WTC11 (cell line): ENCODE data around the gene KLHL1.

Experiments used
- CREB1 ChIP-seq: sonication (generic); formaldehyde crosslinking; IDR thresholded peaks from 2 replicates; pipeline ENCODE4 v1.8.0; 2023; ENCODE audit warnings: mild to moderate bottlenecking, missing genetic modification reagents
- ELF4 ChIP-seq: sonication (generic); formaldehyde crosslinking; IDR thresholded peaks from 2 replicates; pipeline ENCODE4 v1.8.1; 2022; ENCODE audit warnings: low read depth, mild to moderate bottlenecking, moderate library complexity, missing genetic modification reagents
- ESRRA ChIP-seq: sonication (generic); formaldehyde crosslinking; IDR thresholded peaks from 2 replicates; pipeline ENCODE4 v1.8.1; 2022; ENCODE audit warnings: mild to moderate bottlenecking, missing genetic modification reagents, borderline replicate concordance
- ETV6 ChIP-seq: sonication (generic); formaldehyde crosslinking; IDR thresholded peaks from 2 replicates; pipeline ENCODE4 v1.8.1; 2022; ENCODE audit warnings: mild to moderate bottlenecking, missing genetic modification reagents
- IRF2 ChIP-seq: sonication (generic); formaldehyde crosslinking; IDR thresholded peaks from 2 replicates; pipeline ENCODE4 v1.8.0; 2022; ENCODE audit warnings: low read depth, missing genetic modification reagents, borderline replicate concordance
- JUN ChIP-seq: sonication (generic); formaldehyde crosslinking; IDR thresholded peaks from 2 replicates; pipeline ENCODE4 v1.8.0; 2023; ENCODE audit warnings: mild to moderate bottlenecking, missing genetic modification reagents
- TF ChIP-seq, protein P1 (sequence below): fragments of 200-600 bp; IDR thresholded peaks from 2 replicates; pipeline ENCODE4 v1.8.0; 2022; ENCODE audit warnings: antibody characterized with exemption
- TF ChIP-seq, protein P2 (sequence below): sonication (generic); formaldehyde crosslinking; conservative IDR thresholded peaks from 2 replicates; pipeline ENCODE4 v1.8.1; 2022; ENCODE audit warnings: mild to moderate bottlenecking, missing genetic modification reagents
- TF ChIP-seq, protein P3 (sequence below): sonication (generic); formaldehyde crosslinking; IDR thresholded peaks from 2 replicates; pipeline ENCODE4 v1.8.0; 2022; ENCODE audit warnings: missing genetic modification reagents
- TF ChIP-seq, protein P4 (sequence below): sonication (generic); formaldehyde crosslinking; IDR thresholded peaks from 2 replicates; pipeline ENCODE4 v1.8.1; 2022; ENCODE audit warnings: mild to moderate bottlenecking, missing genetic modification reagents, moderate library complexity, borderline replicate concordance

DNA sequence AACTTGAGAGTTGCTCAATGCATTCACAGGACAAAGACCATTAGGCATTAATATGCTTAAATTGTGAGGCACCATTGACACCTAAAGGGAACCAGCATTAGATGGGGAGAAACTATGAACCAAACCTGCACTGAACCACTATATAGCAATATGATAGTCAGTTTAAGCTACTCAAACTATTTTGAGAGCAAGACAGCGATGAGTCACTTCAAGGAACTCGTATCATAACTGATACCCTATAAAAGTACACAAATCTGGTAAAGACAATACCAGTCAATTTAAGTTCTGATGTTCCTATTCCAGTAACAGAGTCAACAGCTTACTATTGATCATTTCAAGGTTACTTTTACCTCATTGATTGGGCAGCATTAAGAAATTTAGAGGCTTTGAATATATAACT is 151.9 kb downstream of the KLHL1 start:
- no peak for TF ChIP-seq ELF4 (CRISPR knock-in tag)
- TF ChIP-seq, protein P1, sequence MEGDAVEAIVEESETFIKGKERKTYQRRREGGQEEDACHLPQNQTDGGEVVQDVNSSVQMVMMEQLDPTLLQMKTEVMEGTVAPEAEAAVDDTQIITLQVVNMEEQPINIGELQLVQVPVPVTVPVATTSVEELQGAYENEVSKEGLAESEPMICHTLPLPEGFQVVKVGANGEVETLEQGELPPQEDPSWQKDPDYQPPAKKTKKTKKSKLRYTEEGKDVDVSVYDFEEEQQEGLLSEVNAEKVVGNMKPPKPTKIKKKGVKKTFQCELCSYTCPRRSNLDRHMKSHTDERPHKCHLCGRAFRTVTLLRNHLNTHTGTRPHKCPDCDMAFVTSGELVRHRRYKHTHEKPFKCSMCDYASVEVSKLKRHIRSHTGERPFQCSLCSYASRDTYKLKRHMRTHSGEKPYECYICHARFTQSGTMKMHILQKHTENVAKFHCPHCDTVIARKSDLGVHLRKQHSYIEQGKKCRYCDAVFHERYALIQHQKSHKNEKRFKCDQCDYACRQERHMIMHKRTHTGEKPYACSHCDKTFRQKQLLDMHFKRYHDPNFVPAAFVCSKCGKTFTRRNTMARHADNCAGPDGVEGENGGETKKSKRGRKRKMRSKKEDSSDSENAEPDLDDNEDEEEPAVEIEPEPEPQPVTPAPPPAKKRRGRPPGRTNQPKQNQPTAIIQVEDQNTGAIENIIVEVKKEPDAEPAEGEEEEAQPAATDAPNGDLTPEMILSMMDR = no peak
- no peak for TF ChIP-seq CREB1 (CRISPR knock-in tag)
- TF ChIP-seq ESRRA (CRISPR knock-in tag) = no peak
- TF ChIP-seq, protein P2, sequence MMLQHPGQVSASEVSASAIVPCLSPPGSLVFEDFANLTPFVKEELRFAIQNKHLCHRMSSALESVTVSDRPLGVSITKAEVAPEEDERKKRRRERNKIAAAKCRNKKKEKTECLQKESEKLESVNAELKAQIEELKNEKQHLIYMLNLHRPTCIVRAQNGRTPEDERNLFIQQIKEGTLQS (CRISPR knock-in tag) = no peak
- TF ChIP-seq, protein P3, sequence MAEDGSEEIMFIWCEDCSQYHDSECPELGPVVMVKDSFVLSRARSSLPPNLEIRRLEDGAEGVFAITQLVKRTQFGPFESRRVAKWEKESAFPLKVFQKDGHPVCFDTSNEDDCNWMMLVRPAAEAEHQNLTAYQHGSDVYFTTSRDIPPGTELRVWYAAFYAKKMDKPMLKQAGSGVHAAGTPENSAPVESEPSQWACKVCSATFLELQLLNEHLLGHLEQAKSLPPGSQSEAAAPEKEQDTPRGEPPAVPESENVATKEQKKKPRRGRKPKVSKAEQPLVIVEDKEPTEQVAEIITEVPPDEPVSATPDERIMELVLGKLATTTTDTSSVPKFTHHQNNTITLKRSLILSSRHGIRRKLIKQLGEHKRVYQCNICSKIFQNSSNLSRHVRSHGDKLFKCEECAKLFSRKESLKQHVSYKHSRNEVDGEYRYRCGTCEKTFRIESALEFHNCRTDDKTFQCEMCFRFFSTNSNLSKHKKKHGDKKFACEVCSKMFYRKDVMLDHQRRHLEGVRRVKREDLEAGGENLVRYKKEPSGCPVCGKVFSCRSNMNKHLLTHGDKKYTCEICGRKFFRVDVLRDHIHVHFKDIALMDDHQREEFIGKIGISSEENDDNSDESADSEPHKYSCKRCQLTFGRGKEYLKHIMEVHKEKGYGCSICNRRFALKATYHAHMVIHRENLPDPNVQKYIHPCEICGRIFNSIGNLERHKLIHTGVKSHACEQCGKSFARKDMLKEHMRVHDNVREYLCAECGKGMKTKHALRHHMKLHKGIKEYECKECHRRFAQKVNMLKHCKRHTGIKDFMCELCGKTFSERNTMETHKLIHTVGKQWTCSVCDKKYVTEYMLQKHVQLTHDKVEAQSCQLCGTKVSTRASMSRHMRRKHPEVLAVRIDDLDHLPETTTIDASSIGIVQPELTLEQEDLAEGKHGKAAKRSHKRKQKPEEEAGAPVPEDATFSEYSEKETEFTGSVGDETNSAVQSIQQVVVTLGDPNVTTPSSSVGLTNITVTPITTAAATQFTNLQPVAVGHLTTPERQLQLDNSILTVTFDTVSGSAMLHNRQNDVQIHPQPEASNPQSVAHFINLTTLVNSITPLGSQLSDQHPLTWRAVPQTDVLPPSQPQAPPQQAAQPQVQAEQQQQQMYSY (CRISPR knock-in tag) = no peak
- TF ChIP-seq IRF2 (CRISPR knock-in tag) = no peak
- no peak for TF ChIP-seq JUN (CRISPR knock-in tag)
- TF ChIP-seq, protein P4, sequence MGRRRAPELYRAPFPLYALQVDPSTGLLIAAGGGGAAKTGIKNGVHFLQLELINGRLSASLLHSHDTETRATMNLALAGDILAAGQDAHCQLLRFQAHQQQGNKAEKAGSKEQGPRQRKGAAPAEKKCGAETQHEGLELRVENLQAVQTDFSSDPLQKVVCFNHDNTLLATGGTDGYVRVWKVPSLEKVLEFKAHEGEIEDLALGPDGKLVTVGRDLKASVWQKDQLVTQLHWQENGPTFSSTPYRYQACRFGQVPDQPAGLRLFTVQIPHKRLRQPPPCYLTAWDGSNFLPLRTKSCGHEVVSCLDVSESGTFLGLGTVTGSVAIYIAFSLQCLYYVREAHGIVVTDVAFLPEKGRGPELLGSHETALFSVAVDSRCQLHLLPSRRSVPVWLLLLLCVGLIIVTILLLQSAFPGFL (CRISPR knock-in tag) = no peak
- TF ChIP-seq ETV6 (CRISPR knock-in tag) = no peak
